Neural crest cell (in vitro differentiated cells): ENCODE measurements around the gene HMOX1. TPM values are rescaled to one million over a fixed set of nuclear protein-coding genes. Genes with fewer than 3 reads are reported as not detected.

Experiments
- DNase-seq: peaks from one replicate; pipeline ENCODE4 v3.0.0; 2021; ENCODE audit warnings: low read depth, mixed read lengths, low spot score
- H3K27ac Mint-ChIP-seq: one replicate; pipeline ENCODE4 v1.8.0; 2021; ENCODE audit warnings: mild to moderate bottlenecking, mixed read lengths; ENCODE audit not compliant: unreplicated experiment
- H3K27me3 Mint-ChIP-seq: 2 replicates; pipeline ENCODE4 v1.8.0; 2021; ENCODE audit warnings: low read depth, mild to moderate bottlenecking, mixed read lengths
- H3K36me3 Mint-ChIP-seq: 2 replicates; pipeline ENCODE4 v1.8.0; 2021; ENCODE audit warnings: low read depth, mild to moderate bottlenecking, mixed read lengths
- H3K4me1 Mint-ChIP-seq: 2 replicates; pipeline ENCODE4 v1.8.0; 2021; ENCODE audit warnings: mixed read lengths
- H3K4me3 Mint-ChIP-seq: one replicate; pipeline ENCODE4 v1.8.0; 2021; ENCODE audit warnings: mild to moderate bottlenecking, mixed read lengths
- H3K9me3 Mint-ChIP-seq: 2 replicates; pipeline ENCODE4 v1.8.0; 2021; ENCODE audit warnings: mixed read lengths
- total RNA-seq: library from RNA; stranded (reverse); gene quantifications from 2 replicates; pipeline ENCODE4 v1.2.1, GENCODE V29; 2021
- TF ChIP-seq, protein P1 (sequence below): fragments of 200-600 bp; sonication (generic); conservative IDR thresholded peaks from 2 replicates; pipeline ENCODE4 v1.5.0; 2021; ENCODE audit warnings: antibody characterized with exemption, mild to moderate bottlenecking

Gene HMOX1
- total RNA-seq, 1 donor from 2014 or later = 2.4 TPM

DNA sequence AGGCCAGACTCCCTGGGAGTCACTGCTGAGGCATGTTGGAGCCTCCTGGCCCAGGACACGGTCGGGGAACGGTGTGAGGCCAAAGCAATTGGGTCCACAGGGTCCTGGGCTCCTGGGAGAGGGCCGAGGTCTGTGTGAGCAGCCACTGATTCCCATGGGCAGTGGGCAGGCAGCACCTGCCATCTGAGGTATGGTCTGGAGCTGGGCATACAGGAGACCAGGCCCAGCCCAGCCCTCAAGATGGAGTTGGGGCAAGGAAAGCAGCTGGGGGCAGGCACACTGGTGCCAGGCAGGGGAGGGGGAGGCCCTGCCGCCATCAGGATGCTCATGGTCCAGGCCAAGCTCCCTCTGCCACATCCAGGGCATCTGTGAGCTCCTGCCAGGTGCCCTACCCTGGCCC is 32.2 kb upstream of the HMOX1 start:
- no peak for DNase-seq
- Mint-ChIP-seq H3K9me3 (no peaks in the 10 kb centered on the region), H3K36me3 (no peaks in the 10 kb centered on the region), H3K27ac (no peak overlapping the region), H3K4me3 (no peak overlapping the region), H3K27me3 (peaks cover 9% of the 10 kb centered on the region), H3K4me1 (peaks cover 18% of the 10 kb centered on the region)
- TF ChIP-seq, protein P1, sequence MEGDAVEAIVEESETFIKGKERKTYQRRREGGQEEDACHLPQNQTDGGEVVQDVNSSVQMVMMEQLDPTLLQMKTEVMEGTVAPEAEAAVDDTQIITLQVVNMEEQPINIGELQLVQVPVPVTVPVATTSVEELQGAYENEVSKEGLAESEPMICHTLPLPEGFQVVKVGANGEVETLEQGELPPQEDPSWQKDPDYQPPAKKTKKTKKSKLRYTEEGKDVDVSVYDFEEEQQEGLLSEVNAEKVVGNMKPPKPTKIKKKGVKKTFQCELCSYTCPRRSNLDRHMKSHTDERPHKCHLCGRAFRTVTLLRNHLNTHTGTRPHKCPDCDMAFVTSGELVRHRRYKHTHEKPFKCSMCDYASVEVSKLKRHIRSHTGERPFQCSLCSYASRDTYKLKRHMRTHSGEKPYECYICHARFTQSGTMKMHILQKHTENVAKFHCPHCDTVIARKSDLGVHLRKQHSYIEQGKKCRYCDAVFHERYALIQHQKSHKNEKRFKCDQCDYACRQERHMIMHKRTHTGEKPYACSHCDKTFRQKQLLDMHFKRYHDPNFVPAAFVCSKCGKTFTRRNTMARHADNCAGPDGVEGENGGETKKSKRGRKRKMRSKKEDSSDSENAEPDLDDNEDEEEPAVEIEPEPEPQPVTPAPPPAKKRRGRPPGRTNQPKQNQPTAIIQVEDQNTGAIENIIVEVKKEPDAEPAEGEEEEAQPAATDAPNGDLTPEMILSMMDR = no peak

DNA sequence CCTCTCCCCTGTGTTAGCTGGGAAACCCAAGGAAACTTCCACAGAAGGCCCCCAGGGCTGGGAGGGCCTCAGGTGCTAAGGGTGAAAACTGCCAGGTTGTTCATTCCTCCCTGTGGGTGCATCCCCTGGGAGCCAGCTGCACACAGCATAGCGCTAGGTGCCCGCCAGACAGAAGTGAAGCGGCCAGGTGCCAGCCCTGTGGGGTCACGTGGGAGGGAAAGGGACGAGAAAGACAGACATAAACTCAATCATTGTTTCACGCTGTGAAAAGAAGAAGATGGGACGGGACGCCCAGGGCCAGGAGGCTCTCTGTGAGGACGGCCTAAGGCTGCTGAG is 31.6 kb upstream of the HMOX1 start:
- Mint-ChIP-seq H3K27me3 (peaks cover 9% of the 10 kb centered on the region), H3K9me3 (no peaks in the 10 kb centered on the region), H3K4me3 (no peak overlapping the region), H3K36me3 (no peaks in the 10 kb centered on the region), H3K27ac (no peak overlapping the region), H3K4me1 (peaks cover 18% of the 10 kb centered on the region)
- TF ChIP-seq, protein P1 = no peak
- no peak for DNase-seq

DNA sequence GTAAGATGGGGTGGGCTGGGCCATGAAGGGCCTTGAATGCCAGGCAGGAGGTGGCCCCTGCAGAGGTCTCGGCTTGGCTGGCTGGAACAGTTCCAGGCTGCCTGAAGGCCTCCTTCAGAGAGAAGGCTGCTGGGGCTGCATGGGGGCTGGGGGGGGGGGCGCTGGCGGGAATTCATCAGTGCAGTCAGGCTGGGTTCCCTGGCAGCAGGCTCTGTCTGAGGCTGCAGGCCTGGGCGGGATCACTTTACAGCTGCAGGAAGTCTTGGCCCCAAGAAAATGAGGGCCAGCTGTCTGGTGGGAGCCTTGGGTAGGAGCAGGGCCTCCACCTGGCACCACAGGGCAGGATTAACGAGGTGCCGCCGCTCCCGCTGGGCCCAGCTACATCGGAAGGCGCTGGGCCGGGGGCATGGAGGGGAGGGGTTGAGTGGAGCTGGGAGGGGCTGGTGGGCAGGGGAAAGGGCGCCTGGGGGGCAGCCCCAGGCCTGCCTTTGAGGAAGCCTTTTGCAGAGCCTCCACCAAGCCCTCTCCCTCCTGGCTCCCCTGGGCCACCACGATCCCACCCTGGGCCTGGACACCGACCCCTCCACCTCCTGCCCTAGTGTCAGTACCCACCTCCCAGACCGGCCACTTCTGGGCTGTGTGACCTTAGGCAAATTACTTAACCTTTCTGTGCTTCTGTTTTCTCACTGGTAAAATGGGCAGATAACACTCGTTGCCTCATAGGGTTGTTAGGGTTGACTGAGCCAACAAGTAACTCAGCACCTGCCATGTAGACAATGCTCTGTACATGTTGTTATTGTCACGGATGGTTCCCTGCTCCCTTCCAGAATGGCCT is 31.0 kb upstream of the HMOX1 start:
- Mint-ChIP-seq H3K9me3 (no peaks in the 10 kb centered on the region), H3K27ac (no peak overlapping the region), H3K36me3 (no peaks in the 10 kb centered on the region), H3K4me1 (peaks cover 18% of the 10 kb centered on the region), H3K4me3 (peak overlapping the region; percentile 31), H3K27me3 (peaks cover 9% of the 10 kb centered on the region)
- TF ChIP-seq, protein P1 = no peak
- no peak for DNase-seq

DNA sequence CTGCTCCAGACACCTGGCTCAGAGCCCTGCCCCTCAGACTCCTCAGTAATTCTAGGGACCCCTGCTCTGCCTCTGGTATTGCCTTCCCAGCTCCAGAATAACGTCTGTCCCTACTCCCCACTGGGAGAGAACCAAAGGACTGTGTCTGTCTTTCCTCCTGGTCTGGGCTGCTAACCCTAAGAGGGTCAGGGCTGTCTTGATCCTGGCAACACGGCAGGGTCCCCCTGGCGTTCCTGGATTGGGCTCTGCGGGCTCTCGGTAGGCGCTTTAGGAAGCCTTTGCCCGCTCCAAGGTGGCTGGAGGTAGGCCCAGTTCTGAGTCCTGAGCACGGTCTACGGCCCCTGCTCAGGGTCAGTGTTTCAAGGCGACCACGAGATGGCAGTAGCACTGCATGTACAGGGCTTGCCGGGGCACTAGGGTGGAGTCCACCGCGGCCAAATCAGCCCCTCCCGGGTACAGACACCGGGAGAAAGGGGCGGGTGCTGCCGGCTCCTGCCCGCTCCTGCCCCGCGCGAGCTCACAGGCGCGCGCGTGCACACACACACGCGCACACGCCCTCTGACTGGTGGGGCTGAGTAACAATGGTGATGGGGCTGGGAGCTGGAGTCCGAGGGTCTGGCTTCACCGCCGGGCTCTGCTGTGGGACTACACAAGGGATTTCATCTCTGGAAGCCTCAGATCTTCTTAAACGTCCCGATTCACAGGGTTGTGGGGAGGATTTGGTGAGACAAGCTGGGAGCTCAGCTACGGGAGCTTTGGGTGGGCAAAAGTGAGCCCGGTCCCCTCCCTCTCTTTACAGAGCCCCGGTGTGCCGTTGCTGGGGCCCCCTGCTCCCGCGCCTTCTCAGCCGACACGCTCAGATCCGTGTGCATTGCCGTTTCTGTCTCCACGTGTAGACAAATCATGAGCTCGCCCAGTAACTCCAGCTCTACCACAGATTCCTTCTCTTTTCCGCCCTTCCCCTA is 30.1 kb upstream of the HMOX1 start:
- Mint-ChIP-seq H3K36me3 (no peaks in the 10 kb centered on the region), H3K4me1 (peaks cover 19% of the 10 kb centered on the region), H3K9me3 (no peaks in the 10 kb centered on the region), H3K4me3 (peak overlapping the region; percentile 93), H3K27me3 (peaks cover 9% of the 10 kb centered on the region), H3K27ac (peak overlapping the region; percentile 96)
- peak; percentile 91 for DNase-seq
- TF ChIP-seq, protein P1 = peak; percentile 96

DNA sequence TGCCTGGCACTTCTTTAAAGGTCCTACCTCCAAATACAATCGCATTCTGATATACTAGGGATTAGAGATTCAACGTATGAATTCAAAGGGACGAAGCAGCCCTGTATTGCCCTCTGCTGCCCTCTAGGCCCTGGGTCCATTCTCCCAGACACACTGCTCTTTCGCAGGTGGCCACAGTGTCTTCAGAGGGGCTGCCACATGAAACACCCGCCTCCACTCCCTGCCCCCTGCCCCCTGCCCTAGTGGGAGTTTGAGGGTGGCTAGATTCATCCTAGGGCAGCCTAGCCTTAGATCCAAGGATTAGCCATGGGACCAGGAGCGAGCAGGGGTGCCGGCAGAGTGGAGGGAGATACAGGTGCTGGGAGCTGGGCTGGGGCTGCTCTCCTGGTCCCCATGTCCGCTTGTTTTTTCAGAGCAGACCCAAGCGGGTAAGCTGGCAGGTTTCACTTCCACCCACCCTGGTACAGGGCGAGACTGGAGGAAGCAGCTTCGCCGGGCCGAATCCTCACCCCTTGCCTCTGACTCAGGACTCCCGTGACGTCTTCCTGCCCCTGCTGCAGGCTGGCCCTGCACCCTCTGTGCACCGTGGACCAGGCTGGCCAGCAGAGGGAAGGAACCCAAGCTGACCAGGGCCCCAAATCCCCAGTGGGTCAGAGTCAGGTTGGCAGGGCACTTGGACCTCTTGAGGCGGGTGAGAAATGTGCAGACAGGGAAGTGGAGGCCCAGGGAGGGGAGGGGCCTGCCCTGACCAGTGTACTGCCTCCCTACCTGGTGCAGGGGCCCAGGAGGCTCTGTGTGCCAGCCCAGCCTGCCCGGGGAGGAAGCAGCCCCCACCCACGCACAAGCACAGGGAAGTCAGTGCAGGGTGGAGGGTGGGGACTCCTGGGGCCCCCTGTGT is 28.4 kb upstream of the HMOX1 start:
- Mint-ChIP-seq H3K9me3 (no peaks in the 10 kb centered on the region), H3K27me3 (peaks cover 9% of the 10 kb centered on the region), H3K27ac (no peak overlapping the region), H3K36me3 (no peaks in the 10 kb centered on the region), H3K4me1 (peaks cover 23% of the 10 kb centered on the region), H3K4me3 (peak overlapping the region; percentile 93)
- peak; percentile 21 for DNase-seq
- TF ChIP-seq, protein P1 = peak; percentile 20
